H1 (cell line): ENCODE data around the gene APOBEC3G.
A peak's percentile ranks its signal among the peaks of the same experiment; 100 is the strongest.

ENCODE experiments used
- FOSL1 ChIP-seq: IDR thresholded peaks from 2 replicates; pipeline ENCODE4 v1.6.1; 2011; ENCODE audit warnings: mild to moderate bottlenecking, low read depth, low read length, moderate library complexity; ENCODE audit not compliant: insufficient read depth
- GABPA ChIP-seq: IDR thresholded peaks from 2 replicates; pipeline ENCODE4 v1.6.1; 2011; ENCODE audit warnings: mild to moderate bottlenecking, low read length, moderate library complexity, borderline replicate concordance; ENCODE audit not compliant: insufficient read depth
- POLR2A ChIP-seq, 2 experiments: IDR thresholded peaks; 1 replicate in 1 of 2; 2 replicates in 1 of 2; pipeline ENCODE4 v1.6.1; 2011; ENCODE audit warnings: low read depth in 2 of 2, low read length in 2 of 2, mild to moderate bottlenecking in 2 of 2; ENCODE audit errors: control extremely low read depth in 1 of 2
- POLR2AphosphoS5 ChIP-seq: IDR thresholded peaks from 2 replicates; pipeline ENCODE4 v1.6.1; 2011; ENCODE audit warnings: low read depth, low read length
- ZNF274 ChIP-seq: IDR thresholded peaks from 2 replicates; pipeline ENCODE4 v1.7.0; 2012; ENCODE audit warnings: low read length, borderline replicate concordance; ENCODE audit errors: extremely low read depth

DNA sequence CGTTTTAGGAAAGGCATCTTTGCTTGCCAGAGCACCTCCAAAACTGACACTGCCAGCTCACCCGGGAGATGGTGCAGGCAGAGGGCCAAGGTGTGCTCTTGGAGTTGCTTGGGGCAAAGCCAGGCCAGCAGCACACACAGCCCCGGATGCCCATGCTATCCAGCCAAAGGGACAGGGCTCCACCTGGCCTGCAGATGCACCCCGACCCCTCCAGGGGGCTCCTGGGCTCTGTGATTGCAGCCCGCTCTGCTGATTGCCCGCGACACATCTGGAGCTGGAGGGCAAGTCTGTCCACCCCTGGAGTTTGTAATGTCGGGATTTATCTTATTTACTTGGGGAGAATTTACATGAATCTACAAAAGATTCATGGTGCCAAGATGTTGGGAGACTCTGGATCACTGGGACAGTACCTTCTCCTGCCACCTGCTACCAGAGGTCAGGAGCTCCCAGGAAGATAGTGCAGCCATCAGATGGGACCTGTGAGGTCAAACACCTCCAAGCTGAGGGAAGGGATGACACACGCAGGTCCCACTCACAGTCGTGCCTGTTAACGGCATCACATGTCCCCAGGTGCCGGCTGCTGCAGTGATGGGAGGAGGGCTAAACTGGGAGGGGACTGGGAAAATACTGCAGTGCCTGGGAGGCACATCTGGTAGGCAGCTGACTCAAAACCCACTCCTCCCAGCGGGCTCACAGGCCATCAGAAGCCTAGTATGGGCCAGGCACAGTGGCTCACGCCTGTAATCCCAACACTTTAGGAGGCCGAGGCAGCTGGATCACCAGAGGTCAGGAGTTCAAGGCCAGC, 58.2 kb downstream of the APOBEC3G start:
- TF ChIP-seq POLR2AphosphoS5 (no peak), ZNF274 (no peak), GABPA (peak; percentile 68; the same call in 1 of the 2 replicates), FOSL1 (no peak), POLR2A (IDR thresholded peaks at IDR 0.05; ENCODE audit: control extremely low read depth in 1 of 2, low read depth in 2 of 2, low read length in 2 of 2) (no peak)
